Suprapubic skin (tissue), 3 donors: ENCODE measurements around the gene CHN2.

ENCODE experiments used
- EP300 ChIP-seq: sonication (generic); formaldehyde crosslinking; IDR thresholded peaks from one replicate; pipeline ENCODE4 v1.6.1; 2017; ENCODE audit warnings: antibody characterized with exemption
- POLR2A ChIP-seq, 2 donors: fragments of 450-650 bp; IDR thresholded peaks; one replicate each; pipeline ENCODE4 v1.6.1; 2017; ENCODE audit warnings: antibody characterized with exemption in 2 of 2, mild to moderate bottlenecking in 2 of 2, moderate library complexity in 2 of 2
- TF ChIP-seq, protein P1 (sequence below), 2 donors: fragments of 200-600 bp in 1 of 2; fragments of 450-650 bp in 1 of 2; sonication (generic) in 1 of 2; IDR thresholded peaks; one replicate each; pipeline ENCODE4 v1.5.1; 2016 to 2019; ENCODE audit warnings: antibody characterized with exemption in 2 of 2, mild to moderate bottlenecking in 1 of 2, moderate library complexity in 1 of 2

DNA sequence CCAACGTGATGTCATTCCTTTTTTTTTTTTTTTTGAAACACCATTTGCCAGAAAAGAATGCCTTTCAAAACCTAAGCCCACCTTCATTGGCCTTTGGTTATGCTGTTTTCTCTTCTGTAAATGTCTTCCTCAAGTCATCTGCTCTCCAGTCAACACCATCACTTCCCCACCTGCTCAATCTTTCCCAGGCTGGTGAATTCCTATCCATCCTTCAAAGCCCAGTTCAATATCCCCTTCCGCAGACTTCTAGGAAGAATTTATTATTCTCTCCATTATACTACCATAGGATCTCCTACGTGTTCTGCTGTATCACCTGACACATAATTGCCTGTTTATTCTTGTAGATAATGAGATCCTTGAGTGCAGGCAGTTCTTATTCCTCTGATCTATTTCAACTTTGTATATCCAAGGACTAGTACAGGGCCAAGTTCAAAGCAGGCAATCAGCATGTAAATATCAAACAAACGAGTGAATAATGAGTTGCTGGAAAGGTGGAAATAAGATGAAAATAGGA, 295.6 kb downstream of the CHN2 start:
- TF ChIP-seq, protein P1, sequence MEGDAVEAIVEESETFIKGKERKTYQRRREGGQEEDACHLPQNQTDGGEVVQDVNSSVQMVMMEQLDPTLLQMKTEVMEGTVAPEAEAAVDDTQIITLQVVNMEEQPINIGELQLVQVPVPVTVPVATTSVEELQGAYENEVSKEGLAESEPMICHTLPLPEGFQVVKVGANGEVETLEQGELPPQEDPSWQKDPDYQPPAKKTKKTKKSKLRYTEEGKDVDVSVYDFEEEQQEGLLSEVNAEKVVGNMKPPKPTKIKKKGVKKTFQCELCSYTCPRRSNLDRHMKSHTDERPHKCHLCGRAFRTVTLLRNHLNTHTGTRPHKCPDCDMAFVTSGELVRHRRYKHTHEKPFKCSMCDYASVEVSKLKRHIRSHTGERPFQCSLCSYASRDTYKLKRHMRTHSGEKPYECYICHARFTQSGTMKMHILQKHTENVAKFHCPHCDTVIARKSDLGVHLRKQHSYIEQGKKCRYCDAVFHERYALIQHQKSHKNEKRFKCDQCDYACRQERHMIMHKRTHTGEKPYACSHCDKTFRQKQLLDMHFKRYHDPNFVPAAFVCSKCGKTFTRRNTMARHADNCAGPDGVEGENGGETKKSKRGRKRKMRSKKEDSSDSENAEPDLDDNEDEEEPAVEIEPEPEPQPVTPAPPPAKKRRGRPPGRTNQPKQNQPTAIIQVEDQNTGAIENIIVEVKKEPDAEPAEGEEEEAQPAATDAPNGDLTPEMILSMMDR (IDR thresholded peaks at IDR 0.05): no peak
- TF ChIP-seq EP300: no peak
- no peak for TF ChIP-seq POLR2A (IDR thresholded peaks at IDR 0.05)
